CD8-positive, alpha-beta memory T cell (primary cell): Measurements from ENCODE around the gene GALM. TPM values are rescaled to one million over a fixed set of nuclear protein-coding genes. Genes with fewer than 3 reads are reported as not detected.

Experiments
- CTCF ChIA-PET: fragments of 350-600 bp; sonication (Branson Sonifier 250); formaldehyde crosslinking; loops from one replicate; lab custom pipeline; 2021; ENCODE audit warnings: antibody characterized with exemption; lab: Charles Lee
- POLR2A ChIA-PET: fragments of 350-600 bp; sonication (Branson Sonifier 250); formaldehyde crosslinking; loops from one replicate; lab custom pipeline; 2021; ENCODE audit warnings: antibody characterized with exemption; lab: Charles Lee
- DNase-seq, 5 donors: peaks; one replicate each; pipeline versions ENCODE4 v3.0.0 to v3.0.0-alpha.2; 2020 to 2022; ENCODE audit warnings: mixed read lengths in 1 of 5
- H3K27ac ChIP-seq: one replicate; pipeline ENCODE4 v1.7.0; 2013; ENCODE audit warnings: low read depth, mild to moderate bottlenecking, low read length, moderate library complexity
- H3K27me3 ChIP-seq: 2 replicates; pipeline ENCODE4 v1.7.0; 2013; ENCODE audit warnings: low read length, mild to moderate bottlenecking; ENCODE audit not compliant: insufficient read depth, poor library complexity, severe bottlenecking
- H3K36me3 ChIP-seq: 2 replicates; pipeline ENCODE4 v1.7.0; 2013; ENCODE audit warnings: mild to moderate bottlenecking, low read length, moderate library complexity; ENCODE audit not compliant: insufficient read depth
- H3K4me1 ChIP-seq: 2 replicates; pipeline ENCODE4 v1.7.0; 2013; ENCODE audit warnings: mild to moderate bottlenecking, low read length, moderate library complexity; ENCODE audit not compliant: insufficient read depth
- H3K4me3 ChIP-seq: 2 replicates; pipeline ENCODE4 v1.7.0; 2013; ENCODE audit warnings: mild to moderate bottlenecking, low read length
- H3K9me3 ChIP-seq: 2 replicates; pipeline ENCODE4 v1.7.0; 2013; ENCODE audit warnings: mild to moderate bottlenecking, low read length
- H3K27ac Mint-ChIP-seq, 8 donors: one replicate each; pipeline ENCODE4 v1.8.0; 2020 to 2021; ENCODE audit warnings: mixed read lengths in 8 of 8, mild to moderate bottlenecking in 6 of 8, inconsistent platforms in 3 of 8, moderate library complexity in 3 of 8
- H3K27me3 Mint-ChIP-seq, 2 donors: one replicate each; pipeline ENCODE4 v1.8.0; 2020 to 2021; ENCODE audit warnings: mixed read lengths in 2 of 2, mild to moderate bottlenecking in 1 of 2, moderate library complexity in 1 of 2
- H3K36me3 Mint-ChIP-seq, 3 donors: one replicate each; pipeline ENCODE4 v1.8.0; 2020 to 2021; ENCODE audit warnings: mixed read lengths in 3 of 3, inconsistent platforms in 1 of 3, mild to moderate bottlenecking in 1 of 3
- H3K4me1 Mint-ChIP-seq, 3 donors: one replicate each; pipeline ENCODE4 v1.8.0; 2020 to 2021; ENCODE audit warnings: mixed read lengths in 3 of 3, inconsistent platforms in 1 of 3, mild to moderate bottlenecking in 1 of 3
- H3K4me3 Mint-ChIP-seq, 7 donors: one replicate each; pipeline ENCODE4 v1.8.0; 2020 to 2021; ENCODE audit warnings: mixed read lengths in 7 of 7, mild to moderate bottlenecking in 6 of 7, moderate library complexity in 4 of 7, inconsistent platforms in 2 of 7
- H3K9me3 Mint-ChIP-seq, 5 donors: one replicate each; pipeline ENCODE4 v1.8.0; 2020 to 2022; ENCODE audit warnings: mixed read lengths in 5 of 5, mild to moderate bottlenecking in 3 of 5, moderate library complexity in 2 of 5, inconsistent platforms in 1 of 5
- polyA plus RNA-seq: library from polyadenylated mRNA; unstranded; fragments of 300-500 nt; fragmentation: Illumina TruSeq; gene quantifications from one replicate; pipeline ENCODE4 v1.2.3, GENCODE V29; 2021
- total RNA-seq, 2 experiments: library from RNA; stranded (reverse); gene quantifications; one replicate each; pipeline ENCODE4 v1.2.3, GENCODE V29; 2021

Gene GALM
- total and polyA plus RNA-seq, 3 experiments from 2014 or later: 51.4 to 109 (median 107) TPM

DNA sequence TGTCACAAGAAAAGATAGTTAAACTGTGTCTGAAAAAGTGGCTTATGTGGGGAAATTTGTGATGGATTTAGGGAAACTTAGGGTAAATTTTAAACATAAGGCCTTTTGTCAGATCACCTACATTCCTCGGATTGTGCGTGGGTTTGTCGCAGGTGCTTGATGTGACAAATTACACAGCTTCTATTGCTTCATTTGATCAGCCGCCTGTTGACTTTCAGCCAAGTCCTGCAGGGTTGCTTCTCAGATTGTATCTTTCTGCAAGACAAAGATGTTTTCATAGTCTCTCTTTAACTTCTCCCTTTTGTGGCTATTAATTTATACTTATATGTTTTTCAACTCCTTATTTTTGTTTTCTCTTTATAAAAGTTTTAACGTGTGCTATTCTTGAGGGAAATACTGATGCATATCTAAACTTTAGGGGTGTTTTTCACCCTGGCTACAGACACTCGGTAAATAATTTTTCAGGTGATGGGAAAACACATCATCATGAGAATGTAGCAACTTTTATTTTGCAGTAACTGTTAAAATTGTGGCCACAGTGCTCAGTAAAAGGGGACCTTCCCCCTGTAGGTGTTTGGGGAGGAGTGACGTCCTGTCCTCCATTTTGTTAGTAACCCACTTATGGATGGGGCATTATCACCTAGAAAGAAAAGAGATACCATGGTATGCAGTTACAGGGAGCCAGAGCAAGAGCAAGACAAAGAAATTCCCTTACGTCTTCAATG, 31.4 kb downstream of the GALM start:
- Histone ChIP-seq H3K4me1 (peaks cover 60% of the 10 kb centered on the region), H3K27me3 (no peaks in the 10 kb centered on the region), H3K9me3 (no peaks in the 10 kb centered on the region), H3K36me3 (no peaks in the 10 kb centered on the region), H3K27ac (peak overlapping the region; percentile 61), H3K4me3 (no peak overlapping the region)
- ChIA-PET CTCF (interaction anchor here (1.1 to 6.5 kb wide), 4 partner anchors 13 to 102 kb away, joined by 3 to 35 read pairs (median 6); partner anchors contain the start of gene HNRNPLL), POLR2A (interaction anchor here (0.7 to 1.3 kb wide), 3 partner anchors 12 to 26 kb away, joined by 4 to 6 read pairs (median 6); no protein-coding TSS in a partner anchor)
- H3K27ac Mint-ChIP-seq: peak overlapping the region; percentile 93 to 100 (median 97)
- H3K4me1 Mint-ChIP-seq: peaks cover 74 to 91% (median 90%) of the 10 kb centered on the region in 3 donors
- peaks cover 11 to 51% (median 16%) of the 10 kb centered on the region in 3 donors for H3K36me3 Mint-ChIP-seq
- H3K4me3 Mint-ChIP-seq: peak overlapping the region; percentile 60 to 81 (median 72)
- H3K27me3 Mint-ChIP-seq: no peaks in the 10 kb centered on the region
- DNase-seq: peak in 4 of 5 donors; percentile 38 to 83 (median 60)
- peaks cover 0 to 6% (median 3%) of the 10 kb centered on the region in 5 donors for H3K9me3 Mint-ChIP-seq

DNA sequence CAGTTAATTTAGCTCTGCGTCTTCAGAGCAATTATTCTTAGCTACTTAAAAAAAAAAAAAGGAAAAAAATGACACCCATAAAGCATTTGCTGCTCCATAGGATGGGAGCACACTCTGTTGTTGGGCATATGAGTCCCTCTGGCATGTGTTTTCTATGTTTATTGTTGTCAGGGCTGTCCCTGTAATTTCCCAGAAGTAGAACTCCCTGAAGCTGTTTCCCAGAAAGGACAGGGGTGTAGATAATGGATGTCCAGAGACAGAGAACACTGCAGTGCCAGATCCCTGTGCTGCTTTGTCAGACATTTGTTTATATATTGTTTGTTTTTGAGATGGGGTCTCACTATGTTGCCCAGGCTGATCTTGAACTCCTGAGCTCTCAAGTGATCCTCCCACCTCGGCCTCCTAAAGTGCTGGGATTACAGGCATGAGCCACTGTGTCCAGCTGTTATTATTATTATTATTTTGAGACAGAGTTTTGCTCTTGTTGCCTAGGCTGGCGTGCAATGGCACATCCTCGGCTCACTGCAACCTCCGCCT, 32.6 kb downstream of the GALM start:
- no peaks in the 10 kb centered on the region for H3K36me3 ChIP-seq
- DNase-seq: no peak
- peak overlapping the region; percentile 55 to 99 (median 94) for H3K27ac Mint-ChIP-seq
- H3K4me1 Mint-ChIP-seq: peaks cover 67 to 86% (median 86%) of the 10 kb centered on the region in 3 donors
- H3K27me3 ChIP-seq: no peaks in the 10 kb centered on the region
- peaks cover 48% of the 10 kb centered on the region for H3K4me1 ChIP-seq
- peak overlapping the region in 3 of 7 donors; percentile 5 to 81 (median 31) for H3K4me3 Mint-ChIP-seq
- no peaks in the 10 kb centered on the region for H3K9me3 ChIP-seq
- H3K36me3 Mint-ChIP-seq: peaks cover 8 to 47% (median 16%) of the 10 kb centered on the region in 3 donors
- ChIA-PET POLR2A (interaction anchor here (1.0 to 1.9 kb wide), 3 partner anchors 11 to 52 kb away, joined by 6 to 7 read pairs (median 6); partner anchors contain the start of gene SRSF7), CTCF (interaction anchor here (1.1 to 6.5 kb wide), 8 partner anchors 10 to 117 kb away, joined by 3 to 35 read pairs (median 5); partner anchors contain the start of gene HNRNPLL)
- no peak overlapping the region for H3K4me3 ChIP-seq
- peaks cover 0 to 8% (median 3%) of the 10 kb centered on the region in 5 donors for H3K9me3 Mint-ChIP-seq
- H3K27me3 Mint-ChIP-seq: no peaks in the 10 kb centered on the region
- peak overlapping the region; percentile 60 for H3K27ac ChIP-seq

DNA sequence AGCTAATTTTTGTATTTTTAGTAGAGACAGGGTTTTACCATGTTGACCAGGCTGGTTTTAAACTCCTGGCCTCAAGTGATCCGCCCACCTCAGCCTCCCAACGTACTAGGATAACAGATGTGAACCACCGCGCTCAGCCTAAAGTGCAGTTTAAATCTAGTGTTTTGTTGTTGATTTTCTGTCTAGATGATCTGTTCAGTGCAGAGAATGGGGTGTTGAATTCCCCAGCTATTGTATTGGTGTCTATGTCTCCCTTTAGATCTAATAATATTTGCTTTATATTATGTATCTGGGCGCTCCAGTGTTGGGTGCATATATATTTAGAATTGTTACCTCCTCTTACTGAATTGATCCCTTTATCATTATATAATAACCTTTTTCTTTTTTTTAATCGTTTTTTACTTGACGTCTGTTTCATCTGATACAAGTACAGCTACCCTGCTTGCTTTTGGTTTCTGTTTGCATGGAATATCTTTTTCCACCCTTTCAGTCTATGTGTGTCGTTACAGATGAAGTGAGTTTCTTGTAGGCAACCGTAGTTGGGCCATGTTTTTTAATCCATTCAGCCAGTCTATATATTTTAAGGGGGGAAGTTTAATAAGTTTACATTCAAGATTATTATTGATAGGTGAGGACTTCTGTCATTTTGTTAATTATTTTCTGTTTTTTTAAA, 34.3 kb downstream of the GALM start:
- Histone ChIP-seq H3K9me3 (no peaks in the 10 kb centered on the region), H3K27ac (peak overlapping the region; percentile 42), H3K4me3 (no peak overlapping the region), H3K36me3 (no peaks in the 10 kb centered on the region), H3K4me1 (peaks cover 40% of the 10 kb centered on the region), H3K27me3 (no peaks in the 10 kb centered on the region)
- Mint-ChIP-seq H3K9me3 (peaks cover 0 to 8% (median 3%) of the 10 kb centered on the region in 5 donors), H3K27ac (peak overlapping the region; percentile 84 to 99 (median 96)), H3K4me1 (peaks cover 63 to 81% (median 81%) of the 10 kb centered on the region in 3 donors), H3K36me3 (peaks cover 11 to 44% (median 11%) of the 10 kb centered on the region in 3 donors), H3K27me3 (no peaks in the 10 kb centered on the region), H3K4me3 (peak overlapping the region; percentile 16 to 81 (median 71))
- CTCF ChIA-PET: interaction anchor here (0.6 to 6.5 kb wide), 4 partner anchors 9 to 118 kb away, joined by 3 to 35 read pairs (median 6); partner anchors contain the start of gene HNRNPLL
- POLR2A ChIA-PET: interaction anchor here (1.1 to 1.9 kb wide), 3 partner anchors 10 to 51 kb away, joined by 3 to 6 read pairs (median 5); partner anchors contain the start of gene SRSF7
- DNase-seq: peak in 1 of 5 donors; percentile 52

DNA sequence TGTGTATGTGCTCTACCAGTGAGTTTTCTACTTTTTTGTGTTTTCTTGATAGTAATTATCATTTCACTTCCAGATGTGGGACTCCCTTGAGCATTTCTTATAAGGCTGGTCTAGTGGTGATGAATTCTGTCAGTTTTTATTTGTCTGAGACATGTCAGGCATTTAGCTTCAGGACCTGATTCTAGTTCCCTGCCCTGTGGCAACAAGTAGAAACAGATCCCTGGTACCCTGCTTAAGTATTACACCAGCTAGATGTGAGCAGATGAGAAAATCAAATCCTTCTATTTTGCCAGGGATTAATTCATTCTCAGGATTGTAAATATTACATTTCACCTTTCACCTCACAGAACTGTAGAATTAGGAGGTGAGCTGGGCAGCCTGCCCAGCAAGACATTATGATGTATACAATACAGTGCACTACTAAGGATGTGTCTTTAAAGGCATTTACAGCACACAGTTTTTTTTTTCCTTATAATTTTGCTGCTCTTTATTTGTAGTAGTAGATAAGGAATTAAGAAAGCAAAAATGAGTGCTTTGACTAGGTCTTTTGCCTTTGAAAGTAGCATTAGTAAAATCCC, 35.1 kb downstream of the GALM start:
- no peak overlapping the region for H3K4me3 ChIP-seq
- H3K27ac ChIP-seq: peak overlapping the region; percentile 42
- Mint-ChIP-seq H3K36me3 (peaks cover 13 to 44% (median 14%) of the 10 kb centered on the region in 3 donors), H3K4me3 (peak overlapping the region; percentile 16 to 81 (median 71)), H3K4me1 (peaks cover 64 to 79% (median 78%) of the 10 kb centered on the region in 3 donors), H3K27ac (peak overlapping the region; percentile 84 to 99 (median 96)), H3K27me3 (no peaks in the 10 kb centered on the region), H3K9me3 (peaks cover 0 to 8% (median 3%) of the 10 kb centered on the region in 5 donors)
- no peaks in the 10 kb centered on the region for H3K36me3 ChIP-seq
- H3K9me3 ChIP-seq: no peaks in the 10 kb centered on the region
- H3K4me1 ChIP-seq: peaks cover 40% of the 10 kb centered on the region
- POLR2A ChIA-PET: interaction anchor here (1.0 to 1.1 kb wide), 2 partner anchors 9 to 50 kb away, joined by 4 to 5 read pairs; partner anchors contain the start of gene SRSF7
- CTCF ChIA-PET: interaction anchor here (0.6 to 6.5 kb wide), 4 partner anchors 8 to 119 kb away, joined by 3 to 35 read pairs (median 6); partner anchors contain the start of gene HNRNPLL
- H3K27me3 ChIP-seq: no peaks in the 10 kb centered on the region
- no peak for DNase-seq

GRCh38 chr2:38701542-38701941, 35.6 kb downstream of the GALM start:
- POLR2A ChIA-PET: interaction anchor here (1.0 kb wide), 1 partner anchor 50 kb away, joined by 4 read pairs; the partner anchor contains the start of gene SRSF7
- no peak for DNase-seq
- peaks cover 61 to 76% (median 76%) of the 10 kb centered on the region in 3 donors for H3K4me1 Mint-ChIP-seq
- Histone ChIP-seq H3K27ac (no peak overlapping the region), H3K36me3 (no peaks in the 10 kb centered on the region), H3K9me3 (no peaks in the 10 kb centered on the region), H3K4me1 (peaks cover 37% of the 10 kb centered on the region), H3K27me3 (no peaks in the 10 kb centered on the region), H3K4me3 (no peak overlapping the region)
- peak overlapping the region; percentile 84 to 99 (median 96) for H3K27ac Mint-ChIP-seq
- peak overlapping the region in 5 of 7 donors; percentile 19 to 62 (median 32) for H3K4me3 Mint-ChIP-seq
- peaks cover 0 to 8% (median 3%) of the 10 kb centered on the region in 5 donors for H3K9me3 Mint-ChIP-seq
- no peaks in the 10 kb centered on the region for H3K27me3 Mint-ChIP-seq
- CTCF ChIA-PET: interaction anchor here (1.5 to 6.5 kb wide), 3 partner anchors 8 to 120 kb away, joined by 3 to 35 read pairs (median 8); partner anchors contain the start of gene HNRNPLL
- peaks cover 13 to 43% (median 14%) of the 10 kb centered on the region in 3 donors for H3K36me3 Mint-ChIP-seq

- H3K9me3 ChIP-seq: no peaks in the 10 kb centered on the region
These were observed 36.5 kb downstream of the GALM start for GRCh38 chr2:38702413-38702812.

More at GRCh38 chr2:38702413-38702812, 36.5 kb downstream of the GALM start:
- peaks cover 14 to 44% (median 15%) of the 10 kb centered on the region in 3 donors for H3K36me3 Mint-ChIP-seq
- Histone ChIP-seq H3K36me3 (no peaks in the 10 kb centered on the region), H3K27ac (no peak overlapping the region), H3K4me1 (peaks cover 32% of the 10 kb centered on the region), H3K27me3 (no peaks in the 10 kb centered on the region), H3K4me3 (no peak overlapping the region)
- no peaks in the 10 kb centered on the region for H3K27me3 Mint-ChIP-seq
- POLR2A ChIA-PET: interaction anchor here (0.7 to 0.8 kb wide), 2 partner anchors 11 to 35 kb away, joined by 4 to 6 read pairs; no protein-coding TSS in a partner anchor
- CTCF ChIA-PET: interaction anchor here (0.8 kb wide), 1 partner anchor 20 kb away, joined by 3 read pairs; no protein-coding TSS in a partner anchor
- peak overlapping the region; percentile 20 to 70 (median 52) for H3K4me3 Mint-ChIP-seq
- no peak for DNase-seq
- peaks cover 62 to 76% (median 76%) of the 10 kb centered on the region in 3 donors for H3K4me1 Mint-ChIP-seq
- H3K27ac Mint-ChIP-seq: peak overlapping the region; percentile 83 to 99 (median 96)
- peaks cover 0 to 8% (median 3%) of the 10 kb centered on the region in 5 donors for H3K9me3 Mint-ChIP-seq
